Astrocyte of the spinal cord (primary cell): Measurements from ENCODE around the gene SESTD1.

Source experiments
- DNase-seq: peaks from one replicate; pipeline ENCODE4 v3.0.0; 2011; ENCODE audit warnings: low read depth, low spot score
- H3K4me3 ChIP-seq: 2 replicates; pipeline ENCODE4 v1.5.1; 2011; ENCODE audit warnings: low read depth, mild to moderate bottlenecking, low read length, moderate library complexity
- in situ Hi-C: cut with HindIII; loops from 2 replicates; pipeline ENCODE4 v1.10.0; 2017; ENCODE audit warnings: low sequenced_read_pairs
- TF ChIP-seq, protein P1 (sequence below): IDR thresholded peaks from 2 replicates; pipeline ENCODE4 v1.5.1; 2012; ENCODE audit warnings: low read depth, mild to moderate bottlenecking, low read length, inconsistent platforms

SESTD1 gene

DNA sequence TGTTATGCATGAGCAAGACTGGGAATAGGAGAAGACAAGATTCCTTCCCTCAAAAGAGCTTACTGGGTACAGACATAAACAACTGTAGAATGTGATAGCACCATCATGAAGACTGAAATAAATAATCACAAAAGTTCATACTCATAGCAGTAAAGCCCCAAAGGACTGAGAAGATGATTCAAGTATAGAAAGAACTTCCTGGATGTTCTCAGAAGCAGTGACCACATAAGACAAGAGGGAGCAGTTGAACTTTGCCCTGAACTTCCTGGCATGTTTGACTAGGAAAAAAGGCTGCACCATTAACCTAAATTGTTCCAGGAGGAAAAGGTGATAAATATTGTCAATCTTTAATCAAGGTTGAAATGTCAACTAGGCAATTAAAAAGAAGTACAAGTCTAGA is 156.9 kb downstream of the SESTD1 start:
- no peak overlapping the region for H3K4me3 ChIP-seq
- TF ChIP-seq, protein P1, sequence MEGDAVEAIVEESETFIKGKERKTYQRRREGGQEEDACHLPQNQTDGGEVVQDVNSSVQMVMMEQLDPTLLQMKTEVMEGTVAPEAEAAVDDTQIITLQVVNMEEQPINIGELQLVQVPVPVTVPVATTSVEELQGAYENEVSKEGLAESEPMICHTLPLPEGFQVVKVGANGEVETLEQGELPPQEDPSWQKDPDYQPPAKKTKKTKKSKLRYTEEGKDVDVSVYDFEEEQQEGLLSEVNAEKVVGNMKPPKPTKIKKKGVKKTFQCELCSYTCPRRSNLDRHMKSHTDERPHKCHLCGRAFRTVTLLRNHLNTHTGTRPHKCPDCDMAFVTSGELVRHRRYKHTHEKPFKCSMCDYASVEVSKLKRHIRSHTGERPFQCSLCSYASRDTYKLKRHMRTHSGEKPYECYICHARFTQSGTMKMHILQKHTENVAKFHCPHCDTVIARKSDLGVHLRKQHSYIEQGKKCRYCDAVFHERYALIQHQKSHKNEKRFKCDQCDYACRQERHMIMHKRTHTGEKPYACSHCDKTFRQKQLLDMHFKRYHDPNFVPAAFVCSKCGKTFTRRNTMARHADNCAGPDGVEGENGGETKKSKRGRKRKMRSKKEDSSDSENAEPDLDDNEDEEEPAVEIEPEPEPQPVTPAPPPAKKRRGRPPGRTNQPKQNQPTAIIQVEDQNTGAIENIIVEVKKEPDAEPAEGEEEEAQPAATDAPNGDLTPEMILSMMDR = no peak
- in situ Hi-C loops = no loop called here
- DNase-seq = peak; percentile 16

DNA sequence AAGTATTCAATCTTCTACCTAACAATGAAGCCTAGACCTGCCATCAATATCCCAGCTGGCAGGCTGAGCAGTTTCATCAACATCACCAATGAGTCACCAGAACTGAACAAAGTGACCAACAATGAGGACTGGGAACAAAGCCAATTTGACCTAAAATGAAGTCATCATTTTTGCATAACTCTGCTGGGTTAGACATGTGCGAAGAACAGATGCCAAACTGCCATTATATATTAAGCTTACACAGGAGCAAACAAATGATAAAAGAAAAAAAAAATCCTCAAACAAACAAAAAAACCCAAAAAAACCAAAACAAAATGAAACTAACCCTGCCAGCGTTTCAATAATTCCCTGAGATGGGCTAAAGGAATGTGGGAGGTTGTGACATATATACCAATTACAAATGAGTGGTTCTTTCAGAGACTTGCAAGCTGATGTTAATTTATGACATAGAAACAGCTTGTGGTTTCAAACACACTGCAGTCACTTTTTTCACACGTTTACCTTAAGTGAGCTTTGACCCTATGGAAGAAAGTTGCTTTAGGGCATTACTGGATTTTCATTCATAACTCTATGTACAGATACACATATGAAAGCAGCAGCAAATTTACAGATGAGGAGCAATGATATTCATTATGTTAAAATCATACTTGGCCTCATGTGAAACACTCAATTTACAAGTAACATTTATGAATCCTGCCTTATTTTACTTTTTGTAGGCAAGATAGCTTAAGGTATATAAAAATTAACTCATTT is 157.8 kb downstream of the SESTD1 start:
- H3K4me3 ChIP-seq = no peak overlapping the region
- in situ Hi-C loops = no loop called here
- TF ChIP-seq, protein P1 = no peak
- DNase-seq = peak; percentile 96

DNA sequence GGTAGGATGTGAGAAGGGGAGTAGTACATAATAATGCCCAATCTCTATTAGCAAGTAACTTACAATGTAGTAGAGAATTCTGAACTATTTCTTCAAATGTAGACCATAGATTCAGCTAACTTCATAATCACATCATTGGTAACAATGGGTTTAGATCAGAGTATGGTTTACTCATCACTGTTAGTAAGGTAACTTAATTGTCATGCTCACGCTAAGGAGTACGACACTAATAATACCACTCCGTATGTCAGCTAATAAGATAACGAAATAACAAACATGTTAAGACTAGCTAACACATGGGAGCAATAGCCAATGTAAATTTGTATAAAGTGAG is 158.3 kb downstream of the SESTD1 start:
- H3K4me3 ChIP-seq = no peak overlapping the region
- DNase-seq = no peak
- TF ChIP-seq, protein P1 = no peak
- in situ Hi-C loops = no loop called here

DNA sequence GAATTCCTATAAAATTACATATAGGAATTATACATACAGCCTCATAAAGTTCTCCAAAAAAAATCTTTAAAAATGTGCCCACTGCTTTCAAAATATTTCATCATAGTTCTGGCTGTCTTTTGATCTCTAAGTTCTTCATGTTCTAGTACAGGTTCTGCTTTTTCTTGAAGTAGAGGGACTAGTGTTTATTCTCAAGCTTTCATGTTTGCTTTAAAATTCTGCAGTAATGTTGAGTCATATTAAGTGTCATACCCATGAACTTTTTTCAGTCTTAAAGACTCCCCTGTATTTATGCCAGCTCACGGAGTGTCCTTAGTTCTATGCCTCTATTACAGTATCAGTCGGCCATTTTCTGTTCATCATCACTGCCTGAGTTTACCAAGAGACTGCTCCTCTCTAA is 159.9 kb downstream of the SESTD1 start:
- H3K4me3 ChIP-seq = no peak overlapping the region
- in situ Hi-C loops = no loop called here
- DNase-seq = peak; percentile 72
- TF ChIP-seq, protein P1 = no peak

DNA sequence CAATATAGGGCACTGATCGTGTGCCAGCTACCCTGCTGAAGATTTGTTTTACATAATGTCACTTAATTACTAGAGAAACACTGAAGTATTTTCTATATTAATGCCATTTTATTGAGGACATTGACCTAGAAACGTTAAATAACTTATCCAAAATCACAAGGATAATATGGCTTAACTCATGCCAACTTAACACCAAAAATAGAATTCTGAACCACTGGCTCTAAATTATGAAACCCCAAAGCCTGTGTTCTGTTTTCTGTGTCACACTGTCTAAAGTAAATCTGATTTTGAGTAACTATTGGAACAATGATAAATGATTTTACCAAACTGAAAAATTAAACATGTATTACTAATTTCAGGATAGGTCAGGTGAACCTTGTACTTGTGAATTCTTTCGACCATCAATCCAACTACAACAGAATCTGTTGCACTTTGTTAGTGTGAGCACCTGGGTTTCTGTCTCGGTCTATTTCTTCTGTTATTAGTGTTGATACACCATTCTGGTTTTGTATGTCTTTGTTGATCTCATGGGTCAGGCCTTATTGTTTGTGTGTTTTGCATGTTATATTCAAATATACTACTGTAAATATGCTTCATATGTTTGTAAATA is 166.4 kb downstream of the SESTD1 start:
- TF ChIP-seq, protein P1 = no peak
- H3K4me3 ChIP-seq = no peak overlapping the region
- no peak for DNase-seq
- in situ Hi-C loops = no loop called here

DNA sequence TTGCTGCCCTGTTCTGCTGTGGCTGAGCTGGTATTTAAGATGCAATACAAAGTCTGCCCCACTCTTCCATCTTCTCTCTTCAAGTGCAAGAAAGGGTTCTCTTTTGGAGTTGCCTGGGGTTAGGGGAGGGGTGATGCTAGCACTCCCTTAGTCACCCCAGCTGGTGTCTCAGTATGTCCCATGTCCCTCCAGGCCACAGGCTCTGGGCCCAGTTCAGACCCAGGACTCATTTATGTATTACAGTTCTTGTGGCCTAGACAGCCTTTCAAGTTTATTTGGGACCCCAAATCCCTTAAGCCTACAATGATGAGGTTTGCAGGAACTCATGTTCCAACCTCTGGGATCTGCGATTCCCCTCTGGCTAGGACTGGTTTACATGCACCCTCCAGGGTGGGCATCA is 167.5 kb downstream of the SESTD1 start:
- TF ChIP-seq, protein P1 = no peak
- DNase-seq = no peak
- in situ Hi-C loops = no loop called here
- no peak overlapping the region for H3K4me3 ChIP-seq
